Activated CD4-positive, alpha-beta T cell treated with anti-CD3 and anti-CD28 coated beads for 1 hour (primary cell): Measurements from ENCODE around the gene GNS.

Source experiments
- DNase-seq: peaks from one replicate; pipeline ENCODE4 v3.0.0-alpha.2; 2020

GNS gene

DNA sequence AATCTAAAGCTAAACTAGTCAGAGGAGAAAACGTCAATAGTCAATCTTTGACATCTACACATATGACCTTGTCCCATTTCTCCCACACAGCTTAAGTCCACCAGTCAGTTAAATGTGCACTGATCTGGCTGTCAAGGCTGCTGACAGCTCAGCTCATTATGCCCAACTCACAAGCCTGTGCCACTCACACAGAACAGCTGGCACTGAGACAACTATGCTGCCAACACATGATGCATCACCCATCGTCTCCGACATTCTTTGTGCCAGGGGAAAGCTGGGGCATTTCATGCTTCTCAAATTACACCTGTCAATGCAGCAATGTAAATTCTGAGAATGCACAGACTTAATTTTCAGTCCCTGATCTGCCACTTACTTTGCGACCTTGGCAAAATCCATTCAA, 25.3 kb downstream of the GNS start:
- DNase-seq, result no peak

DNA sequence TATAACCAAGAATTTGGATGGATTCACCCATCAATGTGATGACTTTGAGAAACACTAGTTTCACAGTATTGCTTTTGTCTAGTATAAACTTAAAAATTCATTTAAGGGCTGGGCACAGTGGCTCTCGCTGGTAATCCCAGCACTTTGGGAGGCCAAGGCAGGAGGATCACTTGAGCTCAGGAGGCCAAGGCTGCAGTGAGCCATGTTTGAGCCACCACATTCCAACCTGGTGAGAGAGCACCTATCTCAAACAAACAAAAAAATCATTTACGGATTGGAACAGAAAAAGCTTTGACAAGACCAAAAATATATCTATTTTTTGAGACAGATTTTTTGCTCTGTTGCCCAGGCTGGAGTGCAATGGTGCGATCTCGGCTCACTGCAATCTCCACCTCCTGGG, 27.5 kb downstream of the GNS start:
- DNase-seq, result no peak

DNA sequence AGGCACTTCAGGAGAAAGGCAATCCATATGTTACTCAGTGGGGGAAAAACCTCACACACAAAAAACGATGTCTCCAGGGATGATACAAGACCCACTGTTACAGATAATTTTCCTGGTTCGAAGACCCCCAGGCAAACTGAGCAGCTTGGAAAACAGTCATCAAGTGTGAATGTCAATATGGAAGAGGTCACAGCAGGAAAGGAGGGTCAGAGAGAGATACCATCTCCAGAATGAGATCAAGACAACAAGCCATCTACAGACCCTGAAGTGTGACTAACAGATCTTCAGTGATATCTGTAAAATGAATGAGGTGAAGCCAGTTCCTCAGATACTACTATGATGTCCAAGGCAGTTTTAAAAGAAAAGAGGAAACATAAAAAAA, 28.6 kb downstream of the GNS start:
- no peak for DNase-seq

DNA sequence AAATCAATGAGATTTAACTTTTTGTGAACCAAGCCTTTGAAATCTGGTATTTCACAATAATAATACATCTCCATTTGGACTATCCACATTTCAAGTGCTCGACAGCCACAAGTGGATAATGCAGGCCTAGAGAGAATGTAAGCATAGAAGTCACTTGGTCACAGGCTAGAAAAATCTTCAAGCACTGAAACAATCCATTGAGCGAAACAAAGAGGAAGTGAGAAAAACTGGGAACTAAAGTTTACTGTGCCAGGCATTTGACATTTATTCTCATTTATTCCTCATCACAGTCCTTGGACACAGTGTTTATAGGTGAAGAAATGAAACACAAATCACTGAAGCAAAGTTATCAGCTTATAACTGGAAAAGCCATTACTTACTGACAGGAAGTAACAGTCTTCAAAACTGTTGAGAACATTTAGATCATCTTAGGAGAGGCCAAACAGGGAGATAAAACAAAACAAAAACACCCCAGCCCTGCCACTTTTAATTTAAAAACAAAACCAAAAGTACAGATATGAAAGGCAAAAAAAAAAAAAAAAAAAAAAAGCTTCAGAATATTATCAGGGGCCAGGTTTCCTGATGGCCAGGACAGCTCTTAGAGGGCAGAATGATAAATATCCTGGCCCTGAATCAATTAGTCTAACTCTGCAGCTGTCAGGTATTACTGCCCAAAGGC, 29.2 kb downstream of the GNS start:
- DNase-seq, result no peak

DNA sequence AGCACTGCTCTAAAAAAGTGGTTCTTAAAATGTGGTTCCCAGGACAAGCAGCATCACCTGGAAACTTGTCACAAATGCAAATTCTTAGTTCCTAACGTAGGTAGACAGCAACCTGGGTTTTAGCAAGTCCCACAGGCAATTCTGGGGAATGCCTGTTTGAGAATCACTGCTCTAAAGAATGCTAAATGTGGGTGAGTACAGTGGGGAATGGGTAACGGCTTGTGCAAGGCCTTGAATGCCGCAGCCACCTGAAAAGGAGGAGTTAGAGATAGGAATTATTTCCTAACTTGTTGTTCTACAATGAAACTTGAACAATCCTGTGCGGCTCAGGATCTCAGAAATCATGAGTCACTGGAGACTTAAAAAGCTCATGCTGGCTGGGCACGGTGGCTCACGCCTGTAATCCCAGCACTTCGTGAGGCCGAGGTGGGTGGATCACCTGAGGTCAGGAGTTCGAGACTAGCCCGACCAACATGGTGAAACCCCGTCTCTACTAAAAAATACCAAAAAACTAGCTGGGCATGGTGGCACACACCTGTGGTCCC, 34.9 kb downstream of the GNS start:
- DNase-seq, result no peak

DNA sequence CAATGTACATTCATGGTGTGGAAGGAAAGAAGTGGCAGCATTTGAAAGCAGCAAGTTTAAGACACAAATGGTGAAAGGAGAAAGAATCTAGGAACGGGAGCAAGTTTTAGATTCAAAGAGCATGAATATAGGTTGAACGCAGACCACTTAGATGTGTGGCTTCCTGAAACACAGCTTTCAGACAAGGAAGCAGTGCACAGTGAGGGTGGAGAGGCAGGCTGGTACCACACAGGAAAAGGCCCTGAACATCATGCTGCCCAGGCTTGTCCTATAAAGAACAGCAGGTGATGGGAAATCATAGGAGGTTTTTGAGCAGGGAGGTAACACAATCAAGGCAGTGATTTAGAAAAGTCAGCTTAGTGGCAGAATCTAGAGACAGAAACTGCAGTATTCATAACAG, 35.6 kb downstream of the GNS start:
- DNase-seq, result no peak

DNA sequence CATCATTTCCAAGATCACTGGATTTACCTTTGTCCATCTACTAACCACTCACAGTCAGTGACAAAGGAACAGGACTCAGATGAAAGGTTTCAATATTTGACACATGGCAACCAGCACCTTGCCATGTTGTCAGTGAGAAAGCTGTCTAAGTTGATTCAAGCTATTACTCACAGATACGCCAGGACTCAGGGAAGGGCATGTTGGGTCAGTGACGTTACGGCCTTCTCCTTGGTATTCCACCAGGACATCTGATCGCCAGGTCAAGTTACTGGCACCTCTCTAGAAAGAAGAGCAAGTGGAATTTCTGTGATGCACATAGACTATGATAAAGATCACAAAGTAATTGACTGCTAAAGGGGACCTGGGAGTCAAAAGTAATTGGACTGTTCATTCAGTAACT, 36.4 kb downstream of the GNS start:
- no peak for DNase-seq

DNA sequence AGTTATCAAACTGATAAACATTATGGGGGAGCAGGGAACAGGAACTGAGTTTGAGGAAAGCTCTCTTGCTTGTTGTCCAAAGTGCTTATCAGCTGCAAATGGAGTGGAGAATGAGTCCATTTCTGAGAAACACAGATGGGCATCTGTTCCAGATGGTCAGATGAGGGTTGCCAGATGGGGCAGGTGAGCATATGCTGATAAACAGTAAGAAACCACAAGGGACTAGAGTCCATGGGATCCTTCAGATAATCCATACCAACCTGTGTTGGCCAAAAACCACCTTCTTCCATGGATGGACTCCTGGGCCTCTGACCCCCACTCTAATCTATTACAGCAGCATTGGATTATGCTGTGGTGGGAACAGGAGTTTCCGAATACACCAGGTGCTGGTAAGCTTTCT, 38.3 kb downstream of the GNS start:
- DNase-seq, result no peak

DNA sequence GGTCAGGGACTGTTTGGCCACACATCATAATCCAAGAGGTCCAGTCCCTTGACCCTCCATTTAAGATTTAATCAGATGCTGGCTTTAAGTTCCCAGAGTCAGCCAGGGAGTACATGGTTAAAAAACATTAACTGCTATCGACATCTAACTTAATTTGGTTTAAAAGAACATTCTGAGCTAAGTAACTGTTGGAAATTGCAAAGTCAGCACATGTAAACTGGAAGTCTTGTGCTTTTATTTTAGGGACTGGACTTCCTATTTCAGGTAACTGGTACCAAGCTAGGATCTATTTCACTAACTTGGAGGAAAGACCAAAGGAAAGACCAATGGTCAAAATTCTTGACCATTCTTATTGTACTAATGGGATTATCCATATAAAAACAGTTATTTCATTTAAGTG, 40.6 kb downstream of the GNS start:
- DNase-seq, result no peak

DNA sequence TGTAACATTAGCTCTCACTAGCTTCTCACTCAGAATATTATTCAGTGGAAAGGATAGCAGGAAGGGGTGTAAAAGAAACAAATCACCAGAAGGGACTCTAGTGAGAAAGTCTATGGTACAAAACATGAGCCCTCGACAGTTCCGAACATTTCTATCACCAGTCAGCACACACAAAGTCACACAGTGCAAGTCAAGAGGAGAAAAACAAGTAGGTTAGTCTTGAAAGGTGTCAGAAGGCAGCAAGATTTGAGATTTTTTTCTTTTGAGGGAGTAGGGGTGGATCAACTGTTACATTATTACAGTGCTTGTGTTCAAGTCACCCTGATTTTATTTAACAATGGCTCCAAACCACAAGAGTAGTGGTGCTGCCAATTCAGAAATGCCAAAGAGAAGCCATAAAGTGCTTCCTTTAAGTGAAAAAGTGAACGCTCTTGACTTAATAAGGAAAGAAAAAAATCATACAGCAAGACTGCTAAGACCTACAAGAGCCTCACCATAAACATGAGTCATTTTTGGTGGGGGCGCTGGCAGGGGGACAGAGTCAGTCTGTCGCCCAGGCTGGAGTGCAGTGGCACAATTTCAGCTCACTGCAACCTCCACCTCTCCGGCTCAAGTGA, 42.3 kb downstream of the GNS start:
- no peak for DNase-seq

DNA sequence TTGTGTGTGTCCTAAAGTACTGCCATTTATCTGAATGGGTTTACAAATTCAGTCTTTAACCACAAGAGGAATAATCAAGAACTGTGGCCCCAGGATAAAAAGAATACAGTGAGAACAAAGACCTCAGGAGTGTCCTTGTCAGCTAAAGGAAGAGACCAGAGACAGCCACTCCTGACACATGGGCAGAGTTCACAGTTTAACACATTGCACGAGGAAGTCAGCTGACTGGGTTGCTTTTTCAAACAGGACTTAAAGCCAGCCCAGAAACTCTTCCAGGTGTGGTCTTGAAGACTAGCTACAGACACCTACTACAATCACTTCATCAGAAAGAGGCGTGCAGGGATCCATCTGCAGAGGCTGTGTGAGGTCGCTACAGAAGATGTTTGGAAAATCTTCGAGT, 42.8 kb downstream of the GNS start:
- DNase-seq, result no peak

DNA sequence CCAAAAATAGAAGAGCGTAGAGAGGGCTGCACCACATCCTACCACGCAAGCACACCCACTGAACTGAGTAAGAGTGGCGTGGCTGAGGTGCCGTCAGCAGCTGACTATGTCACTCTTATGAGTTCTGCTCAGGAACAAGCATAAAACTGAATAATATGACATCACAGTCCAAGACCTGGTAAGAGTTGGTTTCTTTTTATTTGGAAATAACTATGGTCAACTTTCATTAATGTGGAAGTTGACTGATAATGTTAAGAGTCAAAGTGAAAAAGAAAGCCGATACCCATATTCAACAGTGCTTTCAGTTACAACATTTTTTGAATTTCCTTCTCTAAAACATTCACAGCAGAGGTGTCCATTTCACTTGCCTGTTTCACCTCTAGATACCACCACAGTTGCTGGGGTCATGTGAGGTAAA, 44.6 kb downstream of the GNS start:
- no peak for DNase-seq

DNA sequence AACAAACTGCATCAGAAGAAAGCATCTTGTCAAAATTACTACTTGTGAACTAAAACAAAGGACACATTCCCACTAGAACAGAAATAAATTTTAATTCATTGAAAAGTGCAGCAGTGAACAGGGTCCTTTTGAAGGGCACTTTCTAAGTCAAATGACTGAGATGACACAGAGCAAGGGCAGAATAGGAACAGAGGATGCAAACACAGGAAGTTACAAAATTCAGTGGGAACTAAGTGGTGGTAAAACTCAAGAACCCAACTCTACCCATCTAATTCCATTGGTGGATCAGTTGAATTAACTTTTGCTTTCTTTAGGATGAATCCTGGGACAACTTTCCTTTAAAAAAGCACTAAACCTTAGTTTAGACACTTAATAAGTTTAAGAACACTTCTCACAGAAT, 45.8 kb downstream of the GNS start:
- DNase-seq, result no peak

DNA sequence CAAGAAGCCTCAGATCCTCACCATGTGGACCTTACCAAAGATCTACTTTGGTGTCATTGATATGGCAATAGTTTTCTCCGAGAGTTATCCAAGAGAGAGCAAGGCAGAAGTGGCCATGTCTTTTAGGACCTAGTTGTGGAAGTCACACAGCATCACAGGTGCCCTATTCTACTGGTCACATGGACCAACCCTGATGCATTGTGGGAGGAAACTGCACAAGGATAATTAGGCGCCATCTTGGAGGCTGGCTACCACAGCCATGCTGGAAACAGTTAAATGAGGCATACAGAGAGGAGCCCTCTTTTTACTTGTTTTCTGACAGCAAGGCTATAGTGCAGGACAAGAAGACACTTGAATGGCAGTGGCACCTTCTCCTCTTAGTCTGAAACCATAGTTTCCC, 49.8 kb downstream of the GNS start:
- no peak for DNase-seq

DNA sequence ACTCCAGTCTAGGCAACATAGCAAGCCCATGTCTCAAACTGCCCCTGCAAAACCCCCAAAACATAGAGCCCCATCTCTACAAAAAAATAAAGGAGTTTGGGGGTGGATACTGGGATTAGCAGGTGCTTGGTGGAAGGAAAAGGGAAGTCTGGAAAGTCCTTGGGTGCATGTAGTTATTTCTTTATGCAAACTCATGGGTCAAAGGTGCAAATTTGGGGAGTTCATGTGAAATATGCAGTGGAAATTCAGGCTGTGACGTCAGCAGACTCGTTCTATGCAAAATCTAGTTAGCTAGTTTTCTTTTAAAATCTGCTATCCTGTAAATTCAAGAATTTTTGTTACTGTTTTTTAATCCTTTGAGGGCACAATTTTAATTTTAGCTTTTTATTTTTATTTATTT, 51.3 kb downstream of the GNS start:
- DNase-seq, result no peak

DNA sequence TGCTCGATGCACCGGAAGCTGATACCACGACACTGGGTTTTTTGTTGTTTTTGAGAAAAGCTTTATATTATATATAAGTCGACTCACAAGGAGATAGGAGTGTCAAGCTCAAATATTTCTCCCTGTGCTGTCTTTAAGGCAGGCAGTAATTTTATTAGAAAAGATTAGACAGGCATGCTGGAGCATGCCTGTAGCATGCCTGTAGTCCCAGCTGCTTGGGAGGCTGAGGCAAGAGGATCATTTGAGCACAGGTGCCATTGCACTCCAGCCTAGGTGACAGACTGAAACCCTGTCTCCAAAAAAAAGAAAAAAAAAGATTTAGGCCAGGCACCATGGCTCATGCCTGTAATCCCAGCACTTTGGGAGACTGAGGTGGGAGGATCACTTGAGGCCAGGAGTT, 51.8 kb downstream of the GNS start:
- DNase-seq, result no peak

DNA sequence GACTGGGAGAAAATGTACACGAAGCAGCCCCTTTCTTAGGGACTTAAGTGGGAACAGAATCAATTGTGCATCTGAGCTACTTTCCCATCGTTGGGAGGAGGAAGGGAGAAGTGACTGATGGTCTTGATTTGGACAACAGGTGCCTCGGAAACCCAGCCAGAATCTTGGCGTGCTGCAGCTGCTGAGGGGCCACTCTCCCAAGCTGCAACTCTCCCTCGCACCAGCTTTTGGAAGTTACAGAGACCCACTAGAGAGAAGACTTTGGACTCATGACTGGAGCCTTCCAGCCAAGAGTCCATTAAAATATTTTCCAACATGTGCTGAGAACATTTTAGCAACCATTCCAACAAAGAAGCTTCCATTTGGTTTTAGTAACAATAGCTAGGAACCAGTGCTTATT, 52.3 kb downstream of the GNS start:
- no peak for DNase-seq

DNA sequence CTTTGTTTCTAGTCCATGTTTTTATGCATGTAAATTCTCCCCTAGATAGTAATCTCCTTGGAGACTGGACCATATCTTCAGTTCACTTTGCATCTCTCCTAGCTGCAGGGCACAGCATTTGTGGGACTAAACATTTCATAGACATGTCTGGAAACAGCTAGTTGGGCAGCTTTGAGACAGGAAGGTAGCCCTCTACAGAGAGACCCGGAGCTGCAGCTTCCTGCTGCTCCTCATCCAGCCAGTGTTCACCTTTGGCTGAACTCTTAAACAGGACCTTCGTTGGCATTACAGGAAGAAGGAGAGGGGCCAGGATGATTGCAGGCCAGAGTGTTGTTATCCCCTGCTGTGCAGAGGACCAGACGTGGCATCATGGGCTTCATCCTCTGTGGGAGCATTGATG, 52.9 kb downstream of the GNS start:
- no peak for DNase-seq

DNA sequence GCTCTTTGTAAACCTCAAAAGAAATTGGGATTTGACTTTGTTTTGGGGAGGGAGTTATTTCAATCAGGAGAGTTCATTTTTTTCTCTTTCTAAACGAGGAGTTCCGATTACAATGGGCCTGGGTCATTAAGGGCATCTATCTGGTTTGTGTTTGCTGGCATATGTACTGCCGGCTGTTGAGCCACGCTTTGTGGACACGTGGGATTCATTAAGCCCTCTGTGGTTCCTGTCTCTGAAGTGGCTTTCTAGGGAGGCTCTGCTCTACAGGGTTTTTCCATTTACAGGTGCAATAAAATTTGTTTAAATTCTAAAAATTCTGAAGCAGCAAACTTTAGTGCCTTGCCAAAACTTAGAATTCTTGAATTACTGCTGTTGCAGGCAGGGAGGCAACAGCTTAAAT, 57.9 kb downstream of the GNS start:
- no peak for DNase-seq

DNA sequence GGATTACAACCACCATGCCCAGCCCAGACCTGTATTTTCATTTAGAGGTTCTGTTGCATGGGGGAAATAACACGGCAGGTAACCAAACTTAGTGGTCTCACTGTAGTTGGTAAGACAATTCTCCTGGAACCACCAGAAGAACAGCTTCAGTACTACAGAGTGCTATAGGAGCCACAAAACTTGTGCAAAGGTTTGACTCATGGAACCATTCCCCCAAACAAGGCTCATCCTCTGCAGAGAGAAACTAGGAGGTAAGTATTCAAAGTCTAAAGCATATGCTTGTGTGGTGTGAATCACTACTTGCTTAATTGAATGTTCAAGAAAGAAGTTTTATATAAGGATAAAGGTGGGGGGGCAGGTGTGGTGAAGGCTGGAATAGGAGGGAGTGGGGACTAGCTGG, 58.7 kb downstream of the GNS start:
- no peak for DNase-seq

DNA sequence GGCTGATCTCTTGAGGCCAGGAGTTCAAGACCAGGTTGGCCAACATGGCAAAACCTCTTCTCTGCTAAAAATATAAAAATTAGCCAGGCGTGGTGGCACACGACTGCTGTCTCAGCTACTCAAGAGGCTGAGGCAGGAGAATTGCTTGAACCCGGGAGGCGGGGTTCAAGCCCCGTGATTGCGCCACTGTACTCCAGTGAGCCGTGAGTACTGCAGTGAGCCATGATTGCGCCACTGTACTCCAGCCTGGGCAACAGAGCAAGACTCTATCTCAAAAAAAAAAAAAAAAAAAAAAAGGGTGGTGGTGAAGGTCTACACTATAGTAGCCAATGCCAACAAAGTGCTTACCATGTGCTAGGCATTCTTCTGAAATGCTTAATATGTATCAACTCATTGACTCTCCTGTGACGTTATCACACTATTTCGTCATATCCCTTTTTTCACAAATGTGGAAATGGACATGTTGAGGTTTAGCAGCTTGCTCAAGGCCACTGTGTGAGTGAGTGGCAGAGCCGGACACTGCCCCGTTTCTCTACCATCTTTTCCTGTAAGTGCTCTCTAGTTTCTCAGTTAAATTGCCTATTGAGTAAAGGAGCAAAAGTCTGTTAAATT, 59.6 kb downstream of the GNS start:
- no peak for DNase-seq

DNA sequence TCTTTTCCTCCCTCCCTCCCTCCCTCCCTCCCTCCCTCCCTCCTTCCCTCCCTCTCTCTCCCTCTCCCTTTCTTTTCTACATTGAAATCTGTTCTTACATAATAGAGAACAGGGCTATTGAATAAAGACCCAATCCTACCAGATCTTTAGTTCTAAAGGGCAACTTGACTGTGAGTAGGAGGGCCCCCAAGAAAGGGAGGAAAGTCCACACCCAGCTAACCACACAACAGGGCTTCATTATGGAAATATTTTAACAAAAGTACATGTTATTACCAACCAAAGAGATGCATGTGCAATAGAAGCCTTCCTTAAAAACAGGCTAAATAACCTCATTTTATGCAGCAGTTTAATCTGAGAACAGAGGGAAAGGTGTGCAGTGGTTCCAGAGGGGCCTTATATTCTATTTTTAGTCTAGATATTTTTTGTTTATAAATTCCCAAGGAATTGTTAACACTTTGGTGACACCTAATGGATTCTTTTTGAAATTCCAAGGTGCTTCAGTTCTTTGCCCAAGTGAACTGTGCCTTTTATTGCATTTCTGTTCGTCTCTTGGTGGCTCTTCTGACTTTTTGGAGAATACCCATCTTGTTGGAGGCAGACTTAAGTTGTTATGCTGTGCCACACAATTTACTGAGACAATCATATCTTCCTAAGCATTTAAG, 63.0 kb downstream of the GNS start:
- DNase-seq, result no peak

DNA sequence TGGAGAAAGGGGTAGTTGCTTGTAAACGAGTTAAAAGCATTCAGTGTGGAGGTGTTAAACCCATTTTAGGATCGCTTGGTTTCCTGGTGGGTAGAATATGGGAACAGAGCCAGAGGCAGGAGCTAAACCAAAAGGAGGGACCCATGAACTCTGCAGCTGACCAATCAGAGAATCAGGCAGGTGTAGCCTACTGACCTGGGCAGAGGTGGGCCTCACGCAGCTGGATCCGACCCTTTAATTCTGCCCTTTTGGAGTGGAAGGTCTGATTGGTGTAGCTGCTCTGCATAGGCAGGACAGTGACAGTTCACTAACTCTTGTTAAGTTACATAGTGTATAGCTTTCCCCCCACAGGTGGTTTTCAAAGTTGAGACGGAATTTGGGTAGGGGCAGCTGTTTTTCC, 63.7 kb downstream of the GNS start:
- no peak for DNase-seq
